SK-N-SH (cell line): ENCODE measurements around the gene CYB561D1. TPM values are rescaled to one million over a fixed set of nuclear protein-coding genes. Genes with fewer than 3 reads are reported as not detected.

ENCODE experiments used
- CTCF ChIA-PET: fragments of 300-600, 350-600 bp; formaldehyde crosslinking; extraction: SDS; loops from one replicate; lab custom pipeline; 2021; lab: Yijun Ruan, JAX
- POLR2A ChIA-PET: fragments of 350-600 bp; sonication (Branson Sonifier 250); formaldehyde crosslinking; extraction: SDS; loops from one replicate; lab custom pipeline; 2020; ENCODE audit warnings: antibody characterized with exemption, inconsistent platforms; lab: Yijun Ruan, JAX
- DNase-seq: peaks from one replicate; pipeline ENCODE4 v3.0.0; 2012
- H2AFZ ChIP-seq: fragments of 200-600 bp; sonication (generic); 2 replicates; pipeline ENCODE4 v1.8.1; 2016; ENCODE audit warnings: antibody characterized with exemption, mild to moderate bottlenecking, low read depth
- H3F3A ChIP-seq: fragments of 200-600 bp; sonication (generic); replicated peaks from 2 replicates; pipeline ENCODE3; 2016; ENCODE audit warnings: antibody characterized with exemption, mild to moderate bottlenecking; ENCODE audit not compliant: insufficient read depth
- H3K27ac ChIP-seq, 2 experiments: fragments of 200-500 bp in 1 of 2; fragments of 200-600 bp in 1 of 2; sonication (Bioruptor generic) in 1 of 2; sonication (generic), shearing (Covaris generic) in 1 of 2; 2 replicates each; pipeline versions ENCODE4 v1.5.1 to v1.6.1; 2014 to 2016; ENCODE audit warnings: low read depth in 2 of 2, inconsistent platforms in 1 of 2, low read length in 1 of 2, mild to moderate bottlenecking in 1 of 2, mixed read lengths in 1 of 2
- H3K27me3 ChIP-seq: fragments of 200-600 bp; sonication (generic), shearing (Covaris generic); 2 replicates; pipeline ENCODE4 v1.6.1; 2016; ENCODE audit warnings: mixed run types; ENCODE audit not compliant: insufficient read depth
- H3K36me3 ChIP-seq, 2 experiments: fragments of 200-500 bp in 1 of 2; fragments of 200-600 bp in 1 of 2; sonication (Bioruptor generic) in 1 of 2; sonication (generic) in 1 of 2; replicated peaks in 1 of 2; 2 replicates each; pipeline versions ENCODE3 to v1.5.1; 2014 to 2016; ENCODE audit warnings: low read length in 1 of 2, mild to moderate bottlenecking in 1 of 2; ENCODE audit not compliant: insufficient read depth in 2 of 2, control insufficient read depth in 1 of 2
- H3K4me1 ChIP-seq, 2 experiments: fragments of 200-500 bp in 1 of 2; fragments of 200-600 bp in 1 of 2; sonication (Bioruptor generic) in 1 of 2; sonication (generic), shearing (Covaris generic) in 1 of 2; 2 replicates each; pipeline versions ENCODE4 v1.5.1 to v1.6.1; 2014 to 2016; ENCODE audit warnings: low read depth in 1 of 2, low read length in 1 of 2, mixed run types in 1 of 2; ENCODE audit not compliant: insufficient read depth in 2 of 2, control insufficient read depth in 1 of 2
- H3K4me2 ChIP-seq: fragments of 200-600 bp; sonication (generic), shearing (Covaris generic); 2 replicates; pipeline ENCODE4 v1.6.1; 2017; ENCODE audit warnings: mixed run types
- H3K4me3 ChIP-seq, 2 experiments: fragments of 200-500 bp in 1 of 2; fragments of 200-600 bp in 1 of 2; sonication (Bioruptor generic) in 1 of 2; sonication (generic), shearing (Covaris generic) in 1 of 2; 2 replicates each; pipeline versions ENCODE4 v1.5.1 to v1.8.1; 2014 to 2016; ENCODE audit warnings: low read depth in 2 of 2, inconsistent platforms in 1 of 2, low read length in 1 of 2, mild to moderate bottlenecking in 1 of 2, mixed read lengths in 1 of 2, moderate library complexity in 1 of 2
- H3K79me2 ChIP-seq: fragments of 200-600 bp; sonication (generic); 2 replicates; pipeline ENCODE4 v1.8.1; 2017; ENCODE audit warnings: mild to moderate bottlenecking; ENCODE audit not compliant: insufficient read depth
- H3K9ac ChIP-seq: fragments of 200-600 bp; sonication (generic); 2 replicates; pipeline ENCODE4 v1.6.1; 2017; ENCODE audit warnings: mixed run types
- H3K9me2 ChIP-seq: fragments of 200-600 bp; sonication (generic); 2 replicates; pipeline ENCODE4 v1.6.1; 2017; ENCODE audit warnings: mixed run types
- H3K9me3 ChIP-seq: fragments of 200-600 bp; sonication (generic); 2 replicates; pipeline ENCODE4 v1.6.1; 2017; ENCODE audit warnings: mixed run types, mild to moderate bottlenecking, moderate library complexity
- H4K20me1 ChIP-seq: fragments of 200-600 bp; sonication (generic); 2 replicates; pipeline ENCODE4 v1.6.1; 2017; ENCODE audit warnings: mild to moderate bottlenecking, mixed run types; ENCODE audit not compliant: insufficient read depth
- CHD2 ChIP-seq: fragments of 150-350 bp; IDR thresholded peaks from 2 replicates; pipeline ENCODE4 v1.6.1; 2018; ENCODE audit warnings: low read length; ENCODE audit not compliant: partially characterized antibody
- ELF1 ChIP-seq: IDR thresholded peaks from 2 replicates; pipeline ENCODE4 v1.4.0; 2012
- EZH2phosphoT487 ChIP-seq: fragments of 200-600 bp; sonication (generic); IDR thresholded peaks from 2 replicates; pipeline ENCODE4 v1.6.1; 2017; ENCODE audit warnings: low read depth, mixed run types, mild to moderate bottlenecking, antibody characterized with exemption, moderate library complexity, borderline replicate concordance
- FOSL2 ChIP-seq: IDR thresholded peaks from 2 replicates; pipeline ENCODE4 v1.4.0; 2012; ENCODE audit warnings: low read depth, mild to moderate bottlenecking, moderate library complexity, borderline replicate concordance
- FOXJ3 ChIP-seq: sonication (generic); formaldehyde crosslinking; IDR thresholded peaks from 2 replicates; pipeline ENCODE4 v1.5.1; 2020; ENCODE audit warnings: mild to moderate bottlenecking, missing genetic modification reagents
- GATA2 ChIP-seq: sonication (generic); formaldehyde crosslinking; IDR thresholded peaks from 2 replicates; pipeline ENCODE4 v1.5.0; 2020; ENCODE audit warnings: mild to moderate bottlenecking, missing genetic modification reagents
- MEF2A ChIP-seq: IDR thresholded peaks from 2 replicates; pipeline ENCODE4 v1.4.0; 2012; ENCODE audit warnings: low read depth, borderline replicate concordance
- NRF1 ChIP-seq: IDR thresholded peaks from 2 replicates; pipeline ENCODE4 v1.6.1; 2012; ENCODE audit warnings: low read depth, mild to moderate bottlenecking, low read length
- PBX3 ChIP-seq: IDR thresholded peaks from 2 replicates; pipeline ENCODE4; 2012
- RFX5 ChIP-seq: IDR thresholded peaks from 2 replicates; pipeline ENCODE4 v1.6.1; 2012; ENCODE audit warnings: mild to moderate bottlenecking, improper control_type of control experiment, low read length
- TCF12 ChIP-seq: IDR thresholded peaks from 2 replicates; pipeline ENCODE4 v1.4.0; 2012
- USF1 ChIP-seq: IDR thresholded peaks from 2 replicates; pipeline ENCODE4 v1.4.0; 2012; ENCODE audit warnings: low read depth, borderline replicate concordance
- WGBS: methylation state at CpG from one replicate; pipeline ENCODE4 v1.1.6; 2017; ENCODE audit warnings: low lambda C conversion rate; 5-methylcytosine and 5-hydroxymethylcytosine counted together
- polyA plus RNA-seq, 3 experiments: library from polyadenylated mRNA; depleted of rRNA; stranded (reverse); fragments of >200 nt; gene quantifications; 2 replicates each; pipeline ENCODE4 v1.2.3, GENCODE V29; 2012

The CYB561D1 gene
- polyA plus RNA-seq, 1 of the 3 experiments (the other 2 are of a cell fraction): 5.4 TPM

- H3K9me2 ChIP-seq: no peaks in the 10 kb centered on the region
- ChIA-PET CTCF (interaction anchor here (1.9 kb wide), 1 partner anchor 53 kb away, joined by 7 read pairs; no protein-coding TSS in a partner anchor), POLR2A (no interaction called here)
- no peak overlapping the region for H3K27ac ChIP-seq
- H3K36me3 ChIP-seq: no peaks in the 10 kb centered on the region
- peaks cover 6% of the 10 kb centered on the region; the same call in 1 of the 2 replicates for H3K79me2 ChIP-seq
- TF ChIP-seq NRF1 (no peak), FOXJ3 (CRISPR knock-in tag) (no peak), TCF12 (no peak)
- 54% methylated on average over 2 of the region's 3 CpGs for WGBS
- no peaks in the 10 kb centered on the region for H3F3A ChIP-seq
- H3K27me3 ChIP-seq: peaks cover 58% of the 10 kb centered on the region
- no peaks in the 10 kb centered on the region for H4K20me1 ChIP-seq
- H3K4me2 ChIP-seq: no peak overlapping the region
- H3K9me3 ChIP-seq: no peaks in the 10 kb centered on the region
- H2AFZ ChIP-seq: no peak overlapping the region
- no peak overlapping the region for H3K4me3 ChIP-seq
- peaks cover 4 to 11% of the 10 kb centered on the region in 2 experiments; a peak in 2 of 4 replicates for H3K4me1 ChIP-seq
- no peak overlapping the region for H3K9ac ChIP-seq
- DNase-seq: no peak
Measured at GRCh38 chr1:109479901-109480300, 14.0 kb upstream of the CYB561D1 start.

DNA sequence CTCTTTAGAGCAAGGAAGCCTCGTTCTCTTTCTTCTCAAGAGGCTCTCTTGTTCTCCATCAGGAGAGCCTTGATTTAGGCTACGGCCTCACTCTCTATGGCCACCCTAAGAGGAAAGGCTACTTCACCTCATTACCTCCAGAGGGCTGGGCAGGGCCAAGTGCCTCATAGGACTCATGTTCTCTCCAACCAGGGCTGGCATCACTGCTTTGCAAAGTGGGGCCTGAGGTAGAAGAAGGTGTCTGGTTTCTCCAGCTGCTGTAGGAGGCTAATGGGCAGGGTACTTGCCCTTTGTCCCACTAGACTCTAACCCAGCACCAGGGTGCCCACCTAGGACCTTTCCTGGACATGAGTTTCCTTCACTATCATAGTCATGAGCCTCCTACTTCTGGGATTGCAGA, 12.2 kb upstream of the CYB561D1 start:
- POLR2A ChIA-PET: no interaction called here
- Histone ChIP-seq H2AFZ (no peak overlapping the region), H3K4me1 (peaks cover 6 to 15% of the 10 kb centered on the region in 2 experiments; a peak in 2 of 4 replicates), H3K27me3 (peaks cover 41% of the 10 kb centered on the region), H3K9ac (no peak overlapping the region), H3K9me2 (no peaks in the 10 kb centered on the region), H3K79me2 (peaks cover 12% of the 10 kb centered on the region; the same call in 1 of the 2 replicates), H3K9me3 (no peaks in the 10 kb centered on the region), H3K36me3 (no peaks in the 10 kb centered on the region), H3K4me3 (no peak overlapping the region), H4K20me1 (no peaks in the 10 kb centered on the region), H3F3A (no peaks in the 10 kb centered on the region), H3K27ac (no peak overlapping the region), H3K4me2 (no peak overlapping the region)
- CTCF ChIA-PET: interaction anchor here (6.3 to 40.2 kb wide), 2 partner anchors 12 to 53 kb away, joined by 50 to 1710 read pairs; partner anchors contain the start of genes CYB561D1 and GPR61
- TF ChIP-seq FOXJ3 (CRISPR knock-in tag) (no peak), GATA2 (CRISPR knock-in tag) (no peak), TCF12 (no peak), USF1 (no peak), ELF1 (no peak), EZH2phosphoT487 (no peak), FOSL2 (no peak)
- WGBS: 33% methylated on average over 2 of the region's 2 CpGs
- no peak for DNase-seq

DNA sequence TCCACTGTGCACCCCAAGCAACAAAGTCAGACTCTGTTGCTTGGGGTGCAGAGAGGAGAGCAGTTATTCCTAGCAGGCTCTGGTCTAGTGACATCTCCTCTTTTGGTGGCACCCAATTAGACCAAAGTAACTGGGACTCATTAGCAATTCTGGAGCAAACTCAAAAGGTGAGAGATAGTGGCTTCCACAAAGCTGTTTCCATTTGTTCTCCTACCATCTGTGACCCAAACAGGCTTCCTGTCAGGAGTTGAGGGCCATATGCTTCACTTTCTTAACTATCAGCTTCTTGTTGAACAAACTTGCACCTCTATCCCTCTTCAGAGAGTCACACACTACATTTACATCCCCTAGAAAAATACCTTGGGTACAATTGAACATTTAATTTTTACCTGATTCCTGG, 11.7 kb upstream of the CYB561D1 start:
- no peaks in the 10 kb centered on the region for H3K9me2 ChIP-seq
- no peaks in the 10 kb centered on the region for H3F3A ChIP-seq
- H2AFZ ChIP-seq: no peak overlapping the region
- H4K20me1 ChIP-seq: no peaks in the 10 kb centered on the region
- H3K27me3 ChIP-seq: peaks cover 36% of the 10 kb centered on the region
- no peak overlapping the region for H3K27ac ChIP-seq
- peaks cover 12% of the 10 kb centered on the region; the same call in 1 of the 2 replicates for H3K79me2 ChIP-seq
- H3K4me3 ChIP-seq: no peak overlapping the region
- no peak overlapping the region for H3K4me2 ChIP-seq
- TF ChIP-seq MEF2A: no peak
- TF ChIP-seq RFX5: no peak
- TF ChIP-seq PBX3: no peak
- no peak for TF ChIP-seq CHD2
- no peak for TF ChIP-seq ELF1
- TF ChIP-seq TCF12: no peak
- no peaks in the 10 kb centered on the region for H3K9me3 ChIP-seq
- H3K4me1 ChIP-seq: peaks cover 6 to 15% of the 10 kb centered on the region in 2 experiments; a peak in 2 of 4 replicates
- CTCF ChIA-PET: interaction anchor here (0.8 to 40.2 kb wide), 6 partner anchors 9 to 52 kb away, joined by 3 to 1710 read pairs (median 28); partner anchors contain the start of genes AMIGO1, CYB561D1 and GPR61
- no peak overlapping the region for H3K9ac ChIP-seq
- DNase-seq: no peak
- POLR2A ChIA-PET: no interaction called here
- H3K36me3 ChIP-seq: no peaks in the 10 kb centered on the region
